Measurements from ENCODE around the gene IDS. TPM values are rescaled to one million over a fixed set of nuclear protein-coding genes. Genes with fewer than 3 reads are reported as not detected.
"Not testable (repeated sequence)": the region's sequence is repeated elsewhere in the genome, so short reads cannot be mapped to it uniquely, and the experiment has no call there.

The IDS gene
- total RNA-seq, 1 experiment from 2014 or later, result 34.3 TPM

DNA sequence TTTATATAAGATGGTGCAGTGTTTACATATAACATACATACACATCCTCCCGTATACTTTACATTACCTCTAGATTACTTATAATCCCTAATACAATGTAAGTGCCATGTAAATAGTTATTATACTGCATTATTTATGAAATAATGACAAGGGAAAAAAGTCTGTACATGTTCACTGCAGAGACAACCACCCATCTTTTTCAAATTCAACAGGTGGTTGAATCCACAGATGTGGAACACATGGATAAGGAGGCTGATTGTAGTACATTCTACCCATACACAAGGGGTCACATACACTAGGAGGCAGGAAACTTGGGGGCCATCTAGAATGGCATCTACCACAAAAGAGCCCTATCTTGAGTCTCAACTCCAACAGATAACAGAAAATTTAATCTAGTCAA, 3.4 kb upstream of the IDS start:
- in situ Hi-C loops (cut with HindIII; ENCODE audit: low pct_unique_long_range_greater_than_20kb, low sequenced_read_pairs), result no loop called here
- DNase-seq (ENCODE audit: low read depth), result no peak

DNA sequence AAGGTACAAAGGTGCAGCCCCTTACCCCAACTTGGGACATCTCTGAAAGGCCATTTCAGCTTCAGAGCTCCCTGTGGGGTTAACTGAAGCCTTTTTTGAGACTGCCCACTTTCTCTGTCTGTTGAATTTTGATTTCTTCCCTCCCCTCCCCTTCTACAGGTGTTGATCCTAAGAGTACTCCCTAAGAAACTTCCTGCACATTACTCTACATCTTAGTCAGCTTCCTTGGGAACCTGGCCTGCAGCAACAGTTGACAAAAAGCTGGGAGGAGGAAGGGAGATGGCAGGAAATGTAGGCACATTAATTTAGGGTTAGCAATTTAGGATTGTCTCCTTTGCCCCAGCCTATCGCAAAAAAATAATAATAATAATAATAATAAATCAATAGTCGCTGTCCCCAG, 1.2 kb upstream of the IDS start:
- no peak for DNase-seq (ENCODE audit: low read depth)
- in situ Hi-C loops (cut with HindIII; ENCODE audit: low pct_unique_long_range_greater_than_20kb, low sequenced_read_pairs), result no loop called here

DNA sequence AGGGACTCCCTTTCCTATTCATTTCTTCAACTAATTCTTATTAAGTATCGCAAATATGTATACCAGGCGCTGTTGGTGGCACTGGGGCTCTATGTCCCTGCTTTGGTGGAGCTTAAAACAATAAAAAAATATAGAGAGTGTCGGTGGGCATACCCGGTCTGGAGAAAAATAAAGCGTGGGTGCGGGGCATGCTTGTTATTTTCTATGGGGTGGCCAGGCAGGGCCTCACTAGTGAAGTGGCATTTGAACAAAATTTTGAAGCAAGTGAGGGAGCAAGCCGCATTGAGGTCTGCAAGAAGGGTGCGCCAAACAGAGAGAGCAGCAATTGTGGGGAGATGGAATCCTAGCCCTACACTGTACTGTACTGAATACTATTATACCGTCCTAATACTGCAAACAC, 565 bp upstream of the IDS start:
- in situ Hi-C loops (cut with HindIII; ENCODE audit: low pct_unique_long_range_greater_than_20kb, low sequenced_read_pairs), result no loop called here
- no peak for DNase-seq (ENCODE audit: low read depth)

DNA sequence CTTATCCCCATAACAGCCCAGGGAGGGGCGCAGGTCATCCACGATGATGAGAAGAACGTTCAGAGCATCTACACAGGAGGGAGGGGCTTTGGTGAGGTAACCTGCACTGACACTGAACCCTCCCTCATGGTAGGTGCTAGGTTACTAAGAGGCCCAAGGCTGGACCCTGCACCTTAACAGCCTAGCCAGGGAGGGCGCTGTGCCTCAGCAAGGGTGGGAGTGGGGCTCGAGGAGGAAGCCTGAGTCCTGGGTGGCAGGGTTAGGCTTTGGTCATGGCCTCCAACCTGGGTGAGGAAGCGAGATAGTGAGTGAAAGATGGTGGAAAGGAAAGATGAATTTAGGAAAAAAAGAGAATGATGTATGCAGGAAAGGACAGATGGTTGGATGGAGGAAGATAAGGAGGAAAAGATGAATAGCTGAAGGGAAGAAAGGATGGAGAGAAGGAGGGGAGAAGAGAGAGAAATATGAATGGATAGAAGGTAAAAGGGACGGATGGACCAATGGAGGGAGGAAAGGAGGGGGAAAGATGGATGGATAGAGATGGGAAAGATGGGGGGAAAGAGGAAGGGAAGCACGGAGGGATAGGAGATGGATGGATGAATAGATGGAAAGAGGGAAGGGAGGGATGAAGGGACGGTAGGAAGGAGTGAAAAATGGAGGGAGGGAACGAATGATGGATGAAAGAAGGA, 736 bp downstream of the IDS start:
- DNase-seq (ENCODE audit: low read depth), result peak; percentile 53
- in situ Hi-C loops (cut with HindIII; ENCODE audit: low pct_unique_long_range_greater_than_20kb, low sequenced_read_pairs), result no loop called here

DNA sequence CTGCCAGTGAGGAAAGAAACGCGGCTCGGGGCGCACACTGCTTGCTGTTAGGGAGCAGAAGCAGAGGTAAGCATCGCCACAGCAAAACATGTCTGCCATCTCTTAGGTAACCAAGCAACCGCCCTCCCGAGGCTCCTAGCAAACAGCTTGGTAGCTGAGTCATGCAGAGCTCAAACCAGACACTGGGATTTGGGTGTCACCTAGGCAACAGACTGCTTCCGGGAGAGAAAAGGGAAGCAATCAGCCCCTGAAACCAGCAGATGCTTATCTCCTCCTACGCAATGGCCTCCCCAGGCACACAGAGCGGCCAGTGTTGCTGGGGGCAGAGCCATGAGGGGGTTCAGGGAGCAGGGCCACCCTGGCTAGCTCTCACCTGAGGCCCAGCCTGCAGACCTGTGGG, 1.7 kb downstream of the IDS start:
- DNase-seq (ENCODE audit: low read depth), result peak; percentile 69
- in situ Hi-C loops (cut with HindIII; ENCODE audit: low pct_unique_long_range_greater_than_20kb, low sequenced_read_pairs), result not testable (repeated sequence)

DNA sequence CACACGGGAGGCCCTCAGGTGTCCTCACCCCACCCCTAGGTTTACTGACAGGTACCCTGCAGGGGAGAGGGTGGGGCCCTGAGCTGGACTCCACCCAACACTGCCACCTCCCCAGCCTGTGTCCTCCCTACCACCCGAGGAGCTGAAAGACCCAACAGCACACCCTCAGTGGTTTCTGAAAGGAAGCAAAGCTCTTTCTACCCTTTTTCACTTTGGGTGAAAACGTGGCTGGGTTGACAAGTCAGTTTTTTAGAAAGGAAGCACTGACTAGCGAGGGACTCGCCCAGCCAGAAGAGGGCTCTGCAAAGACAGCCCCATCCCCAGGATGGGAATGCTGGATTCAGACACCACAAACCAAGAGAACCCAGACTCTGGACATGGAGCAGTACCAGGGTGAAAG, 2.2 kb downstream of the IDS start:
- in situ Hi-C loops (cut with HindIII; ENCODE audit: low pct_unique_long_range_greater_than_20kb, low sequenced_read_pairs); DNase-seq (ENCODE audit: low read depth): not testable (repeated sequence)

DNA sequence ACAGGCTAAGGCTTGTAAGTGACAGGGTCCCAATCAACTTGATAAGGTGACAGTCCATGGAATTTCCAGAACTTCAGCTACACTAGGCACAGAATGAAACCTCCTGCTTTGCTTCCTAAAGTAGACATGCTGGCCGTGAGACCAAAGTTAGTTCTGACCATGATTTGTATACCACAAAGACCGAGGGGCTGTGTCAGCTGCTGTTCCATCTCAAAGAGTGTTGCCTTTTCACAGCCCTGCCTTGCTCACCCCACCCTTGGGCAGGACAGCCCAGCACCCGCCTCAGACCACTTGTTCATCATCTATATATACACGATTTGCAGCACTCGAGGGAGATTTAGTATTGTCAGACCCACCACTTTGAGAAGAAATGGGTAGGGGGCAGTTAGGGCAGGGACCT, 5.3 kb downstream of the IDS start:
- in situ Hi-C loops (cut with HindIII; ENCODE audit: low pct_unique_long_range_greater_than_20kb, low sequenced_read_pairs), result no loop called here
- no peak for DNase-seq (ENCODE audit: low read depth)

DNA sequence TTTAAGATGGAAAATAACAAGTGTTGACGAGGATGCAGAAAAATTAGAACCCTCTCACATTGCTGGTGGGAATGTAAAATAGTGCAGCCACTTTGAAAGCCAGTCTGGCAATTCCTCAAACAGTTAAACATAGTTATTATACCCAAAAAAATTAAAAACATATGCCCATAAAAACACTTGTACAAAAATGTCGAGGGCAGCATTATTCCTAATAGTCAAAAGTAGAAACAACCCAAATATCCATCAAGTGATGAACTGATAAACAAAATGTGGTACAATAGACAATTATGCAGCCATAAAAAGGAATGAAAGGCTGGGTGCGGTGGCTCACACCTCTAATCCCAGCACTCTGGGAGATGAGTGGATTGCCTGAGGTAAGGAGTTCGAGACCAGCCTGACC, 6.3 kb downstream of the IDS start:
- DNase-seq (ENCODE audit: low read depth), result no peak
- in situ Hi-C loops (cut with HindIII; ENCODE audit: low pct_unique_long_range_greater_than_20kb, low sequenced_read_pairs), result no loop called here

DNA sequence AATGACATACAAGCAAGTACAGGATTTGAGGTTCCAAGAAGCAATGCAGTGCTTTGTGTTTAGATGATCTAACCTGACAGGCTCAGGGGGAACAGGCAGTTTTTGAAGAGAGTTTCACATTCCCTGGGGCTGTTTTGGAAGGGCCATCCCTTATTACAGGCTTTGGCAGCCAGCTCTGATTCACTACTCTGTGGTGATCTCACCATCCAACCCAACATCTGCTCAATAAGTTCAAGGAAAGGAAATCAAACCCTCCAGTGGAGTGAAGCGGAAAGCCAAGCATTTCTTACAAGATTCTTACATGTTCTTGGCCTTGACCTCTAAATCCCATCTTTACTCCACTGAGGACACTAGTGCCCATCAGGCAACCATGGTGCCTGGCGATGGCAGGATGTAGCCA, 7.5 kb downstream of the IDS start:
- in situ Hi-C loops (cut with HindIII; ENCODE audit: low pct_unique_long_range_greater_than_20kb, low sequenced_read_pairs), result no loop called here
- DNase-seq (ENCODE audit: low read depth), result no peak

DNA sequence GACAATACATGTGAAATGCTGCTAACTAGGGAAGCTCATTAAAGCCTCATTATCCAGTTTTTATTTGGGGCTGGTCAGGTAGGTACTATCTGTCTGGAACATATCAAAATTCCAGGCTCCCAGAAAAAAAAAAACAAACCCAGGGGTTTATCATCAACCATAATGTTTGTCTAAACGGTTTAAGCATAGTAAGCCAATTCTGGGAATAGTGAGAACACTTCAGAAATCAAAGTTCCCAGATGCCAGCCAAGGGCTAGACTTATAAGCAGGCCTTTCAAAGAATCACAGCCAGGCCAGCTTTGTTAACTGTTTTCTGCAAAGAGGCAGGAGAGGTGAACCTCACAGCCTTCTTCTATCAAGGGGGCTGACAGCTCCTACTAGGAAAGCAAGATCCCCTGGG, 8.1 kb downstream of the IDS start:
- DNase-seq (ENCODE audit: low read depth), result no peak
- in situ Hi-C loops (cut with HindIII; ENCODE audit: low pct_unique_long_range_greater_than_20kb, low sequenced_read_pairs), result no loop called here

DNA sequence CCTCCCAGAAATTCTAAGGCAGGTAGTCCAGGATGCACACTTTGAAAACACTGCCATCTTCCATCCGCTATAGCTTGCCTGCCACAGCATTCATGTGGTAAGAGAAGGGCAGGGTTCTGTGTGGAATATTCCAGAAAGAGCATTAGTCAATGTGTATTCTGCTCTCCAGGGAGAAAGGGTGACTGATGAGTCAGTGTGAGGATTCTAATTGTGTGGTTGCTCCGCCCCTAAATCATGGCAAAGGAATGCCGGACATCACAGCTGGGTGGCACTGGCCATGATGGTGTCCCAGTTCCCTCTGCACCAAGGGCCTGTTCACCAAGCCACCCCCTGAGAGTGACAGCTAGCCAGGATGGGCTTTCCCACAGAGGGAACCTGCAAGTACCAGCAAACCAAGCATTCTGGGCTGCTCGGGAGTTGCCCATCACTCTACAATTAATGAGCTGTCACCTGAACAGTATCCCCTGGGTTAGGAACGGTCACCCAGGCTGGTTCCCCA, 9.5 kb downstream of the IDS start:
- in situ Hi-C loops (cut with HindIII; ENCODE audit: low pct_unique_long_range_greater_than_20kb, low sequenced_read_pairs), result no loop called here
- peak; percentile 86 for DNase-seq (ENCODE audit: low read depth)

DNA sequence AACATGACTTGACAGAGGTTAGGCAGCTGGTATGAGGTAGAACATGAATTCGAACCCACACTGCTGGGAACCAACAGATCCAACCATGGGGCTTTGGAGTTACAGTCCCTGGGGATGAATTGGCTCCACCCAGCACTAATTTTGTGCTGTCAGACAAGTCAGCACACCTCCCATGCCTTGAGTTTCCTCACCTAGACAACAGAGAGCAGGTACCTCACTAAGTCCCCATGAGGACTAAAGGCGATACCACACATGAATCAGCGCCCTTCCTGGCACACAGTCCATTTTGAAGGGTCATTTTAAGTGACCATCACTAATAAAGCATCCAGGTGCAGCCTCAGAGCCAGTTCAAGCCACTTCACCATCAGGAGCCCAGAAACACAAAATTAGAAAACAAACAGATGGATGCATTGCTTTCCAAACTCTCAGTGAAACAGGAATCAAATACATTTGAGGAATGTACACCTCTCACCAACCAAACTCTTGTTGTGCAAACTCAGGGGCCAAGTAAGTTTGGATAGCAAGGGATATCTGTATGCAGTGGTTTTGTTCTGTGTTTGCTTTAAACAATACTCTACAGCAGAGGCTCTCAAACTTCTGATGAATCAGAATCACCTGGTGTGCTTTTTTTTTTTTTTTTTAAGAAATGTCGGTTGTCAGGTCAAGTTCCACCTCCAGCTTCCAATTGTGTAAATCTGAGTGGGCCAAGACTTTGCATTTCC, 10.1 kb downstream of the IDS start:
- no peak for DNase-seq (ENCODE audit: low read depth)
- in situ Hi-C loops (cut with HindIII; ENCODE audit: low pct_unique_long_range_greater_than_20kb, low sequenced_read_pairs), result no loop called here

DNA sequence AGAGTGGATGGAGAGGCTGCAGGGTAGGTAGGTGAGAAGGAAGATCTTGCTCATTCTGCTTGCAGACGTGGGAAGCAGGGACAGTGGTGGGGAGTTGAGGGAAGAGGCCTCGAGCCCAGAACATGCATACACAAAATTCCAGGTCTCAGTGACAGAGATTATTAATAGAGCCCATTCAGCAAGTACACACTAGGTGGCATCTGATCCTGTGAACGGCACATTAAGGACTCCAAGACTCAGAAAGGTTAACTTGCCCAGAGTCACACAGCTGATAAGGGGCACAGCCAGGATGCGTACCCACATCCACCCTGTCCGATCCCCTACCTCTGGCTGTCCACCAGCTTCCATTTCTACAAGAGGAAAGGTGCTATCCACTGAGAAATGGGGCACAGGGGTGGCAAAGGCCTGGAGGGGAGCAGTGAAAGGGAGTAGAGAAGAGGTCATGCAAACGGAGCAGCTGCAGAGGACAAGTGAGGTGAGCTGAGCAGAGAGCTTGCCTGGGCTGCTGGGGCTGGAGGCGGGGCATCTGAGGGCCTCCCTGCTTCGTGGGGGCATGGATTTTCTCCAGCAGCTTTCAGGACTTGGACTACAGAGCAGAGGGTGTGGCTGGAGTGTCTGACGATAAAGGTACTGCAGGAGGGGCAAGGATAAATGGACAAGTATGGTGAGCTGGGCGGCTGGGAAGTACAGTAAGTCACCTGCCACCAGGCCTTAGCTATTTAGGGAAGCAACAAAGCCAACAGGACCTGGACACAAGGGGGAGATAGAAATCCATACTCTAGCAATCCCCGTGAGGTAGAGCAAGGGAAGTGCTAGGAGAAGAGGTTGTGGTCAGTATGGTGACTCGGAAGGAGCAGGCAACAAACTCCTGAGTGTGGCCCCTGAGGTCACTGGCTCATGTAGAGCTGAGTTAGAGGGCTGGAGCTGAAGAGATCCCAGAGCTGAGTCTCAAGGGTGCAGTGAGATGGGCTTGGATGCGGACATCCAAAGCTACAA, 11.2 kb downstream of the IDS start:
- peak; percentile 36 for DNase-seq (ENCODE audit: low read depth)
- in situ Hi-C loops (cut with HindIII; ENCODE audit: low pct_unique_long_range_greater_than_20kb, low sequenced_read_pairs), result no loop called here

DNA sequence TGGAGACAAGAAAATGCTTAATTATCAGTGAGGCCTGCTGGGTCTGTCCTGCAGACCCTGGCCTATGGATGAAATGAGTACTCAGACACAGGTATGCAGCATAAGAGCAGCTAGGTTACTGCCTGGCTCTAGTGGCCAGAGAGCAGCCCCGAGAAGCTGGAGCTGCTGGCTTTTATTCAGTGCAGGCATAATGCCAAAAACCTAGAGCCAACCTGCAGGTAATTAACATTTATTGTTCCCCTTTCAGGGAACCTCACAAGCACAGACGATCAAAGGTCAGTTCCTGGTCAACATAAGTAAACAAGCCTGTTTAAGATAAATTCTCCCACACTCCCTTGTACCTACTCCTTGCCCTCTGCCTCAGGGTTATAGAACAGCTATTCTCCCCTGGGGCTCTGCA, 13.3 kb downstream of the IDS start:
- in situ Hi-C loops (cut with HindIII; ENCODE audit: low pct_unique_long_range_greater_than_20kb, low sequenced_read_pairs), result no loop called here
- DNase-seq (ENCODE audit: low read depth), result no peak

DNA sequence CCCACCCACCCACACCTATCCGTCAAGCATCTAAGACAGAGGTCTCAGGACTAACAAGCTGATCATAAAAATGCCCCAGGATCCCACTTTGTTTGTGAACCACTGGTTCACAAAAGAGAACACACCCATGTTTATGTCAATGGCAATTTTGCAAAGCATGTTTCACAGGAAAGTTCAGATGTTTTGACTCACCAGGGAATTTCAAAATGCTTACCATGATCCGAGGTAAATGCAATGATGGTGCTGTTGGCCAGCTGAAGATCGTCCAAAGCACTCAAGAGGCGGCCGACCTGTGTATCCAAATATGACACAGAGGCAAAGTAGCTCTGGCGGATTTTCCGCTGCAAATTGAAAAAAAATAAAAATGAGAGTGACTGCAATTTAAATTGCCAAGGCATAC, 15.0 kb downstream of the IDS start:
- in situ Hi-C loops (cut with HindIII; ENCODE audit: low pct_unique_long_range_greater_than_20kb, low sequenced_read_pairs), result no loop called here
- no peak for DNase-seq (ENCODE audit: low read depth)

DNA sequence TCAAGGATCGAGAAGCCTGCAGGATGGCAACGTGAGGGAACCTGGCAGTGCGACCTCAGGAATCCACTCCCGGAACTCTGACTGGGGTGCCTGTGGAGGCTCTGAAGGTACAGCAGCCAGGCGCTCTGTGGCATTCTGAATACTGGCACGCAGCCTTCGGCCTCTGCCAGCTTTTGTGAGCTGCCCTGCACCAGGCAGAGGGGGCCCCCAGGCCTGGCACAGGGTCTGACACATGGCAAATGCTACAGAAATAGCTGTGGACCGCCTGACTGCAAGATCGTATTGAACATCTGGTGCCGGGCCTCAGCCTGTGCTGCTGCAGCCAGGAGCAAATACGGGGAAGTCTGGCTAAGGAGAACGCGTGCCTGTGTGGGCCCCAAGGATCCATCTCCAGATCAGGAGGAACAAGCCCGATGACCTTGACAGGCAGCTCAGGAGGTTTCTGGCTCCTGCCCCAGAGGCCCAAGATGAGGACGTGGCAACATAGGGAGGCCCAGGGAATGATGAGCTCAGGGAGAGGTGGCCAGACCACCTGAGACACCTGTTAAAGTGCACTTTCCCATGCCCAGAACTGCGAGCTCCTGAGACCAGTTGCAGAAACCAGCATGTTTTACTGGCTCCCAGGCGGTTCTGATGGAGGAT, 16.6 kb downstream of the IDS start:
- DNase-seq (ENCODE audit: low read depth); in situ Hi-C loops (cut with HindIII; ENCODE audit: low pct_unique_long_range_greater_than_20kb, low sequenced_read_pairs): not testable (repeated sequence)

DNA sequence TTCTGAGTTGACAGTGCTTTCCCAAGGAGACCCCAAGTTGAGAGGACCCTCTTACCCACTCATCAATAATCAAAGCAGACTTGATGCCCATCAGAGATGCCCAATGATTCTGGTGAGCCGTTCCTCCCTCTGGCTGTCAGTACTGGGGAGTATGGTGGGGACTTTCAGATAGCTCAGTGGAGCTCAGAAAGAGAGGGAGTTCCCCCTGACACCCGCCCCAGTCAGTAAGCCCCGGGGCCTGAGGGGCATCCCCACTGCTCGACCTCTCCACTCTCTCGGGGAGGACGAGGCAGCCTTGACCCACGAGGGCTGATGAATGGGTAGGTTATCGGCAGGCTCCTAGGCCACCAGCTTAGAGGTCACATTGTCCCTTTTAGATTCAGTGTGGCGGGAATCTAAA, 17.1 kb downstream of the IDS start:
- DNase-seq (ENCODE audit: low read depth); in situ Hi-C loops (cut with HindIII; ENCODE audit: low pct_unique_long_range_greater_than_20kb, low sequenced_read_pairs): not testable (repeated sequence)

DNA sequence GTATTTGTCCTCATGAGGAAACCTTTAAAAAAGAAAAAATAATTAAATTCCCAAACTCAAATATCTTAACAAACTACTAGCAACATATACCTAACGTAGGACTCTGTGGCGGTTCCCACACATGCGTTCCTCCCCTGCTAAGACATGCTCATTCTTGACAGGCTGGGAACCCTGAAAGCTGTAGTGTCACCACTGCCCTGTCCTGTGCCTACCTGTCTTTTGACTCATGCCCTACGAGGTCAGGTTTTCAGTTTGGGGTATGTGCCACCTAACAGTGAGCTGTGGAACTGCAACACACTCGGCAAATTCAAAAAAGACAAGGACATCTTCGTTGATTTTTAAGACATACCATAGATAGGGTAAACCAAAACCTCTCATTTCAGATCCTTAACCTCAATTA, 17.8 kb downstream of the IDS start:
- in situ Hi-C loops (cut with HindIII; ENCODE audit: low pct_unique_long_range_greater_than_20kb, low sequenced_read_pairs), result no loop called here
- peak; percentile 8 for DNase-seq (ENCODE audit: low read depth)

All from Caki2 (cell line).